ENCODE measurements around the gene CTNNA3. TPM values are rescaled to one million over a fixed set of nuclear protein-coding genes. Genes with fewer than 3 reads are reported as not detected.

CTNNA3 gene
- total and polyA plus RNA-seq, 2 of the 4 experiments (the other 2 are of a cell fraction): 0.19 to 0.90 TPM

DNA sequence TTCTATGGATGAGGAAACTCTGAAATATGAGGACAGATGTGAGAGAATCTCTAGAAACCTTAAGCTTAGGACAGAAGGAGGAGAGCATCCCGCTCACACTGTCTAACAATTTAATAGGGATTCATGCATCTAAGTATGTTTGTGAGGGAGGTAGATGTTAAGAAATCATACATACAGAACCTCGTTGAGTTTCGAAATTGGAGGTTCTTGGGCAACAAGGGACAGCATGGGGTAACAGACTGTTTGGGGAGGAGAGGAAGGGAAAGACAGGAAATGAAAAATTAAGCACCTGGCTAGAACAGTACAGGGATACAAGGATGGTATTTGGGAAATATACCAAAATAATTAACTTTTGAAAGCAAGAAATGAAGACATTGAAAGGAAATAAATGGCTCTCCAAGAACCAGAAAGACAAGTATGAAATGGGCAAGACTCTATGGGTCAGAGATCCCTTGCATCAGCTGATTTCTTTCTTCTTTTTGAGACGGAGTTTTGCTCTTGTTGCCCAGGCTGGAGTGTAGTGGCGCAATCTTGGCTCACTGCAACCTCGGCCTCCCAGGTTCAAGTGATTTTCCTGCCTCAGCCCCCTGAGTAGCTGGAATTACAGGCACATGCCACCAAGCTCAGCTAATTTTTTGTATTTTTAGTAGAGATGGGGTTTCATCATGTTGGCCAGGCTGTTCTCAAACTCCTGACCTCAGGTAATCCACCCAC, 207.9 kb downstream of the CTNNA3 start:
- Histone ChIP-seq H2AK5ac (ENCODE audit: low read depth, low read length) (no peak overlapping the region), H2BK20ac (ENCODE audit: low read depth, low read length) (no peak overlapping the region), H4K8ac (ENCODE audit: low read depth in 2 of 2, low read length in 2 of 2) (no peak overlapping the region), H2BK5ac (ENCODE audit: low read depth, low read length, poor library complexity, severe bottlenecking) (no peak overlapping the region), H3K79me1 (ENCODE audit: low read depth in 1 of 2, low read length in 2 of 2) (no peaks in the 10 kb centered on the region), H3K14ac (replicated peaks; ENCODE audit: low read depth, low read length) (no peak overlapping the region), H3K9me1 (ENCODE audit: insufficient read depth, low read length) (no peaks in the 10 kb centered on the region), H3K27me3 (ENCODE audit: control insufficient read depth, insufficient read depth, low read length) (no peaks in the 10 kb centered on the region), H3K9ac (ENCODE audit: low read depth, low read length) (no peak overlapping the region), H3K4ac (ENCODE audit: low read depth, low read length) (no peak overlapping the region), H3K4me1 (ENCODE audit: control insufficient read depth, insufficient read depth, low read length) (no peaks in the 10 kb centered on the region), H3K56ac (ENCODE audit: extremely low read depth, insufficient read depth, low read length) (no peak overlapping the region), H2BK15ac (ENCODE audit: low read depth, low read length) (no peak overlapping the region), H2AFZ (replicated peaks; ENCODE audit: low read length, poor library complexity) (no peak overlapping the region), H3K4me2 (ENCODE audit: low read depth, low read length) (no peak overlapping the region), H2BK120ac (ENCODE audit: low read depth, low read length) (no peak overlapping the region), H4K5ac (ENCODE audit: low read depth, low read length) (no peak overlapping the region), H3K18ac (ENCODE audit: low read depth, low read length) (no peak overlapping the region), H3K23ac (ENCODE audit: low read depth, low read length) (no peak overlapping the region), H3K4me3 (ENCODE audit: insufficient read depth, low read depth, low read length) (no peak overlapping the region), H4K20me1 (ENCODE audit: insufficient read depth, low read length) (no peaks in the 10 kb centered on the region), H3K36me3 (ENCODE audit: control insufficient read depth, insufficient read depth, low read length) (no peaks in the 10 kb centered on the region), H2AK9ac (replicated peaks; ENCODE audit: low read depth, low read length, poor library complexity) (no peak overlapping the region), H4K91ac (ENCODE audit: insufficient read depth, low read depth, low read length) (no peak overlapping the region), H3K27ac (ENCODE audit: insufficient read depth, low read length) (no peak overlapping the region), H3K9me3 (ENCODE audit: control insufficient read depth, insufficient read depth, low read length) (no peaks in the 10 kb centered on the region)
- BruUV-seq (replicated peaks): no TSS peak
- CTCF ChIA-PET: no interaction called here
- no peak for DNase-seq
- in situ Hi-C loops (cut with MboI; ENCODE audit: low sequenced_read_pairs) (no loop called here), dilution Hi-C loops (cut with HindIII; ENCODE audit: low sequenced_read_pairs, unreplicated experiment) (no loop called here), intact Hi-C loops (cut with micrococcal nuclease) (no loop called here)
- POLR2A ChIA-PET (ENCODE audit: unreplicated experiment): no interaction called here
- 60% methylated on average over 2 of the region's 6 CpGs; no CpG with 5 or more reads in 1 of the 2 experiments for WGBS, 2 experiments (ENCODE audit: extremely low coverage in 2 of 2, insufficient read length in 1 of 2)
- no peak for ATAC-seq (ENCODE audit: low read depth)
- TF ChIP-seq MAFK (IDR thresholded peaks at IDR 0.05; ENCODE audit: low read depth, low read length) (no peak), CEBPB (IDR thresholded peaks at IDR 0.05; ENCODE audit: low read depth, low read length) (no peak), MAZ (IDR thresholded peaks at IDR 0.05; ENCODE audit: borderline replicate concordance, low read depth, low read length) (no peak), BHLHE40 (IDR thresholded peaks at IDR 0.05; ENCODE audit: low read depth, low read length) (no peak), NFE2L2 (IDR thresholded peaks at IDR 0.05; ENCODE audit: low read depth, low read length) (no peak), FOS (IDR thresholded peaks at IDR 0.05; ENCODE audit: low read depth, low read length) (no peak), SMC3 (IDR thresholded peaks at IDR 0.05; ENCODE audit: low read depth, low read length) (no peak)
- TF ChIP-seq, protein P1, sequence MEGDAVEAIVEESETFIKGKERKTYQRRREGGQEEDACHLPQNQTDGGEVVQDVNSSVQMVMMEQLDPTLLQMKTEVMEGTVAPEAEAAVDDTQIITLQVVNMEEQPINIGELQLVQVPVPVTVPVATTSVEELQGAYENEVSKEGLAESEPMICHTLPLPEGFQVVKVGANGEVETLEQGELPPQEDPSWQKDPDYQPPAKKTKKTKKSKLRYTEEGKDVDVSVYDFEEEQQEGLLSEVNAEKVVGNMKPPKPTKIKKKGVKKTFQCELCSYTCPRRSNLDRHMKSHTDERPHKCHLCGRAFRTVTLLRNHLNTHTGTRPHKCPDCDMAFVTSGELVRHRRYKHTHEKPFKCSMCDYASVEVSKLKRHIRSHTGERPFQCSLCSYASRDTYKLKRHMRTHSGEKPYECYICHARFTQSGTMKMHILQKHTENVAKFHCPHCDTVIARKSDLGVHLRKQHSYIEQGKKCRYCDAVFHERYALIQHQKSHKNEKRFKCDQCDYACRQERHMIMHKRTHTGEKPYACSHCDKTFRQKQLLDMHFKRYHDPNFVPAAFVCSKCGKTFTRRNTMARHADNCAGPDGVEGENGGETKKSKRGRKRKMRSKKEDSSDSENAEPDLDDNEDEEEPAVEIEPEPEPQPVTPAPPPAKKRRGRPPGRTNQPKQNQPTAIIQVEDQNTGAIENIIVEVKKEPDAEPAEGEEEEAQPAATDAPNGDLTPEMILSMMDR (conservative IDR thresholded peaks at IDR 0.05; ENCODE audit: low read depth, low read length): no peak
- TF ChIP-seq, protein P2, sequence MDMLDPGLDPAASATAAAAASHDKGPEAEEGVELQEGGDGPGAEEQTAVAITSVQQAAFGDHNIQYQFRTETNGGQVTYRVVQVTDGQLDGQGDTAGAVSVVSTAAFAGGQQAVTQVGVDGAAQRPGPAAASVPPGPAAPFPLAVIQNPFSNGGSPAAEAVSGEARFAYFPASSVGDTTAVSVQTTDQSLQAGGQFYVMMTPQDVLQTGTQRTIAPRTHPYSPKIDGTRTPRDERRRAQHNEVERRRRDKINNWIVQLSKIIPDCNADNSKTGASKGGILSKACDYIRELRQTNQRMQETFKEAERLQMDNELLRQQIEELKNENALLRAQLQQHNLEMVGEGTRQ (IDR thresholded peaks at IDR 0.05; ENCODE audit: low read depth, low read length): no peak
